HL-60 (cell line): Measurements from ENCODE around the gene CTNNA1.

Experiments
- DNase-seq, 2 experiments: peaks; one replicate each; pipeline ENCODE4 v3.0.0-alpha.2; 2010 to 2020; ENCODE audit warnings: low read depth in 1 of 2, low spot score in 1 of 2
- H3K27ac ChIP-seq: fragments of 250-450 bp; sonication (Bioruptor Pico); replicated peaks from 2 replicates; pipeline ENCODE4 v1.5.1; 2020; ENCODE audit warnings: mild to moderate bottlenecking, moderate library complexity
- H3K27me3 ChIP-seq: fragments of 250-450 bp; sonication (Bioruptor Pico); 2 replicates; pipeline ENCODE4 v1.5.1; 2021; ENCODE audit warnings: mild to moderate bottlenecking, moderate library complexity; ENCODE audit not compliant: insufficient read depth, poor library complexity, severe bottlenecking
- H3K4me3 ChIP-seq: replicated peaks from 2 replicates; pipeline ENCODE4 v1.5.1; 2011; ENCODE audit warnings: mild to moderate bottlenecking, control low read depth, low read length; ENCODE audit not compliant: insufficient read depth
- CTCF ChIP-seq: IDR thresholded peaks from one replicate; pipeline ENCODE4 v1.5.1; 2011; ENCODE audit warnings: low read length, control low read depth, inconsistent platforms; ENCODE audit not compliant: insufficient read depth
- GABPA ChIP-seq: IDR thresholded peaks from 2 replicates; pipeline ENCODE4 v1.6.1; 2012; ENCODE audit warnings: low read depth
- POLR2AphosphoS5 ChIP-seq: IDR thresholded peaks from 2 replicates; pipeline ENCODE4 v1.6.1; 2012; ENCODE audit warnings: low read depth
- REST ChIP-seq: IDR thresholded peaks from 2 replicates; pipeline ENCODE4 v1.6.1; 2012; ENCODE audit warnings: low read depth; ENCODE audit not compliant: insufficient replicate concordance
- SPI1 ChIP-seq: IDR thresholded peaks from 2 replicates; pipeline ENCODE4 v1.6.1; 2012; ENCODE audit warnings: low read depth, mild to moderate bottlenecking, borderline replicate concordance

Gene CTNNA1

GRCh38 chr5:138732466-138732865 lies 20.8 kb upstream of the CTNNA1 start:
- Histone ChIP-seq H3K27me3 (no peaks in the 10 kb centered on the region), H3K27ac (no peak overlapping the region), H3K4me3 (no peak overlapping the region)
- DNase-seq: no peak
- no peak for TF ChIP-seq REST
- no peak for TF ChIP-seq CTCF
- no peak for TF ChIP-seq POLR2AphosphoS5
- TF ChIP-seq GABPA: no peak
- no peak for TF ChIP-seq SPI1

- DNase-seq: no peak
- no peak for TF ChIP-seq SPI1
- no peak for TF ChIP-seq POLR2AphosphoS5
- no peak for TF ChIP-seq GABPA
- no peak for TF ChIP-seq REST
- no peak for TF ChIP-seq CTCF
- no peaks in the 10 kb centered on the region for H3K27me3 ChIP-seq
- H3K27ac ChIP-seq: no peak overlapping the region
- no peak overlapping the region for H3K4me3 ChIP-seq
Observed at GRCh38 chr5:138732933-138733332, 20.3 kb upstream of the CTNNA1 start.

GRCh38 chr5:138733509-138733908 lies 19.7 kb upstream of the CTNNA1 start:
- Histone ChIP-seq H3K27ac (no peak overlapping the region), H3K27me3 (no peaks in the 10 kb centered on the region), H3K4me3 (no peak overlapping the region)
- no peak for DNase-seq
- no peak for TF ChIP-seq POLR2AphosphoS5
- TF ChIP-seq GABPA: no peak
- TF ChIP-seq SPI1: no peak
- no peak for TF ChIP-seq REST
- no peak for TF ChIP-seq CTCF
